Neuron (in vitro differentiated cells): ENCODE results near the gene JADE1.

Experiments used
- H2AFZ ChIP-seq: one replicate; pipeline ENCODE4 v1.6.1; 2013; ENCODE audit warnings: low read depth, mild to moderate bottlenecking, inconsistent platforms, low read length, moderate library complexity
- H3K27me3 ChIP-seq: one replicate; pipeline ENCODE4 v1.6.1; 2013; ENCODE audit warnings: low read length; ENCODE audit not compliant: insufficient read depth
- H3K36me3 ChIP-seq: one replicate; pipeline ENCODE4 v1.6.1; 2013; ENCODE audit warnings: low read length; ENCODE audit not compliant: insufficient read depth
- H3K4me1 ChIP-seq: one replicate; pipeline ENCODE4 v1.6.1; 2013; ENCODE audit warnings: low read length; ENCODE audit not compliant: insufficient read depth
- H3K4me3 ChIP-seq: 2 replicates; pipeline ENCODE4 v1.5.1; 2013; ENCODE audit warnings: mild to moderate bottlenecking, low read length, moderate library complexity
- H3K9me3 ChIP-seq: one replicate; pipeline ENCODE4 v1.6.1; 2013; ENCODE audit warnings: low read length

Gene JADE1

DNA sequence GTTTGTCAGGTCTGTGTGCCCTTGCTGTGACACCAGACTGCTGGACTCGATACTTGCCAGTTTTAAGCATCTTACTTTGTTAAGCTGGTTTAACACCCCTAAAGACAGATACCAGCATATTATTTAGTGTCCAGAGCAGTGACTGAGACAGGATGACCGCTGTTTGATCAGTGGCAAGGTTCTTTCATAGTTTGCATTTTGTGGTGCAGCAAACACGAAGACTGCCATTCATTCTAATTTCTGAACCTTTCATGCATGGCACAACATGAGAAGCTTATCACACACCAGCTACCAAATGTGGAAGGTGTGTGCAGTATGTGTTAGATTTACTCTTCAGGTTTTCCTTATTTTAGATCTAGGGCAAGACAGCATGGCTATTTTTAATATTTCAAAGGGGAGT lies 28.2 kb downstream of the JADE1 start:
- Histone ChIP-seq H3K36me3 (peaks cover 50% of the 10 kb centered on the region), H3K4me3 (no peak overlapping the region), H3K27me3 (no peaks in the 10 kb centered on the region), H3K4me1 (no peaks in the 10 kb centered on the region), H3K9me3 (no peaks in the 10 kb centered on the region), H2AFZ (no peak overlapping the region)

- Histone ChIP-seq H3K36me3 (peaks cover 52% of the 10 kb centered on the region), H3K27me3 (no peaks in the 10 kb centered on the region), H3K4me3 (no peak overlapping the region), H3K4me1 (no peaks in the 10 kb centered on the region), H2AFZ (no peak overlapping the region), H3K9me3 (no peaks in the 10 kb centered on the region)
Observed at GRCh38 chr4:128840711-128841318, 31.3 kb downstream of the JADE1 start.

- no peaks in the 10 kb centered on the region for H3K9me3 ChIP-seq
- no peak overlapping the region for H2AFZ ChIP-seq
- H3K4me1 ChIP-seq, result no peaks in the 10 kb centered on the region
- no peak overlapping the region for H3K4me3 ChIP-seq
- H3K36me3 ChIP-seq, result peaks cover 54% of the 10 kb centered on the region
- no peaks in the 10 kb centered on the region for H3K27me3 ChIP-seq
Observed at GRCh38 chr4:128841402-128841801, 31.9 kb downstream of the JADE1 start.

DNA sequence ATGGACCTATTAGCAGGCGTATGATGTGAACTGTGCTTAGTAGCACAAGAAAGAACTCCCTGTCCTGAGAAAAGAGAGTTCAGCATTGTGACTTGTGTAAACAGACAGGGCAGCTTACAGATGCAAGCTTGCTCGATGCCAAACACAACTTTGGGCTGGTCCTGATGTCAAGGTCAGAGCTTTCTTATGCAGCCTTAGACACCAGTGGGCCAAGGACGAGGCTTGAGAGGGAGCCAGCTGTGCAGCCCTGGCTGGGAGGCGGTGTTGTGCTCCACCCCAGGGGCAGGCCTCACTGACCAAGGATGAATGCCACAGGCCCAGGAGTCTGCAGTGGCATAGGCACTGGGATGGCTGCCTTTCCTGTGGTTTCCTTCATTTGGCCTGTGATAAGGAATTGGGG lies 35.4 kb downstream of the JADE1 start:
- Histone ChIP-seq H3K4me3 (no peak overlapping the region), H3K27me3 (no peaks in the 10 kb centered on the region), H2AFZ (no peak overlapping the region), H3K9me3 (no peaks in the 10 kb centered on the region), H3K36me3 (peaks cover 71% of the 10 kb centered on the region), H3K4me1 (no peaks in the 10 kb centered on the region)

DNA sequence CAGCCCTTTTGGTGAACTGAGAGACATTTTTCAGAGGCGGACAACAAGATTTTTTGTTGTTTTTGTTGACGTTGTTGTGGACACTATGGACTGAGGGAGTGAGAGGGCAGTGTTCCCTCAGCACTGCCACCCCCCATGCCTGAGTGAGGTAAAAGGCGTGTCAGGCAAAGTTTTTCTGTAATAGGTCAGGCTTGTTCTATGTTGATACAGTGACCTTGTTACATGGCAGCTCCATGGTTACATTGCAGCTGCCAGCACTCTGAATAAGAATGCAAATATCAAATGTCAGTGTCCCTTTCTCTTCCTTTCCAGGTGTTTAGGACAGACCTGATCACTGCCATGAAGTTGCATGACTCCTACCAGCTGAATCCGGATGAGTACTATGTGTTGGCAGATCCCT lies 36.6 kb downstream of the JADE1 start:
- Histone ChIP-seq H2AFZ (no peak overlapping the region), H3K4me3 (no peak overlapping the region), H3K9me3 (no peaks in the 10 kb centered on the region), H3K36me3 (peaks cover 80% of the 10 kb centered on the region), H3K4me1 (no peaks in the 10 kb centered on the region), H3K27me3 (no peaks in the 10 kb centered on the region)

DNA sequence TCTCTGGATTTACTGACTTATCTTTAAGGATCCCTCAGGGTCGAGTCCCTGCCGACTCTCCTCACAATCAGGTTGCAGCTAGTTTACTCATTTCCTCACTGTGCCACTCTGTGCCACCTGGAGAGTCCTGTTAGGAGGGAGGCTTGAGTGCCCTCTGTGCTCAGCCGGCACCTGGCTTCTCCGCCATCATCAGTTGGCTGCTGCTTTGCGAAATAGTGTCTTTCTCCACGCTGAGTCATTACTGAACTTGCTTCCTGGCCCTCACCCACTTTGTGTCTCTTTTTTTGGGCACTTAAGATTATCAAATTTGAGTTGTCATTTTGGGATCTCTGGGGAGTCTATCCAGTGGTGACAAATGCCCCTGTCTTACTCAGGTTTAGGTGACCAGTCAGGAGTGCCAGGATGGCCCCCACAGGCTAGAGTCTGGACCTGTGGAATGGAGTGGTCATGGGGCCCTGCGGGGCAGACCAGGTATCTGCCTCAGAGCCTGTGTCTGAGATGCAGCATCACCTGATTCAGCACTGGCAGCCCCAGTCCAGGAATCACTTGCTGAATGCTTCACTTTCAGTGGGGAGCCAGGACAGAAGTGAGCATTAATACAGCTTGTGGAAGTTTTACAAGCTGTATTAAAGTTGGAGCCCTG lies 37.7 kb downstream of the JADE1 start:
- Histone ChIP-seq H3K27me3 (no peaks in the 10 kb centered on the region), H3K4me3 (no peak overlapping the region), H3K4me1 (no peaks in the 10 kb centered on the region), H3K36me3 (peaks cover 86% of the 10 kb centered on the region), H2AFZ (no peak overlapping the region), H3K9me3 (no peaks in the 10 kb centered on the region)

GRCh38 chr4:128848461-128848860 lies 39.0 kb downstream of the JADE1 start:
- Histone ChIP-seq H3K4me3 (no peak overlapping the region), H3K27me3 (no peaks in the 10 kb centered on the region), H2AFZ (no peak overlapping the region), H3K36me3 (peaks cover 88% of the 10 kb centered on the region), H3K9me3 (no peaks in the 10 kb centered on the region), H3K4me1 (no peaks in the 10 kb centered on the region)

DNA sequence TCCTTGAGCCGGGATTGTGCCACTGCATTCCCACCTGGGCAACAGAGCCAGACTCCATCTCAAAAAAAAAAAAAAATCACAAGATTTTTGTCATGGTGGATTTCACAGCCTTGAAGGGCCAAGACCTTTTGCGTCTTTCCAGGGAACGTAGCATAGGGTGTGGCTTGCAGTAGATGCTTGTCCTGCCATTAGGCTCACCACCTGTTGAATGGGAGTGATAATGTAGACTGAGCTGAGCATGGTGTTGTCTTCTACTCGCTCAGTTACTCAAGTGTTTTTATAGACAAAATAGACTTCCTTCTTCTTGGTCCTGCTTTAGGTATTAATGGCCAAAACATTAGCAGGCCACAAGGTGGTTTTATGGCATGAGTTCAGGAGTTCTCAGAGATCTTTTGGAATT lies 40.8 kb downstream of the JADE1 start:
- Histone ChIP-seq H3K36me3 (peaks cover 88% of the 10 kb centered on the region), H3K9me3 (no peaks in the 10 kb centered on the region), H3K4me1 (no peaks in the 10 kb centered on the region), H3K4me3 (no peak overlapping the region), H3K27me3 (no peaks in the 10 kb centered on the region), H2AFZ (no peak overlapping the region)

GRCh38 chr4:128853741-128854140 lies 44.2 kb downstream of the JADE1 start:
- H3K4me1 ChIP-seq, result no peaks in the 10 kb centered on the region
- H3K9me3 ChIP-seq, result no peaks in the 10 kb centered on the region
- H3K27me3 ChIP-seq, result no peaks in the 10 kb centered on the region
- no peak overlapping the region for H2AFZ ChIP-seq
- no peak overlapping the region for H3K4me3 ChIP-seq
- H3K36me3 ChIP-seq, result peaks cover 91% of the 10 kb centered on the region

GRCh38 chr4:128854433-128854832 lies 44.9 kb downstream of the JADE1 start:
- H3K9me3 ChIP-seq, result no peaks in the 10 kb centered on the region
- no peaks in the 10 kb centered on the region for H3K27me3 ChIP-seq
- no peak overlapping the region for H3K4me3 ChIP-seq
- H3K4me1 ChIP-seq, result no peaks in the 10 kb centered on the region
- H3K36me3 ChIP-seq, result peaks cover 89% of the 10 kb centered on the region
- H2AFZ ChIP-seq, result no peak overlapping the region

GRCh38 chr4:128855621-128856020 lies 46.1 kb downstream of the JADE1 start:
- H3K36me3 ChIP-seq, result peaks cover 91% of the 10 kb centered on the region

GRCh38 chr4:128856246-128856645 lies 46.7 kb downstream of the JADE1 start:
- peaks cover 92% of the 10 kb centered on the region for H3K36me3 ChIP-seq
- H3K4me1 ChIP-seq, result no peaks in the 10 kb centered on the region
- no peak overlapping the region for H3K4me3 ChIP-seq
- H2AFZ ChIP-seq, result no peak overlapping the region
- H3K27me3 ChIP-seq, result no peaks in the 10 kb centered on the region
- H3K9me3 ChIP-seq, result no peaks in the 10 kb centered on the region

More at GRCh38 chr4:128855621-128856020, 46.1 kb downstream of the JADE1 start:
- no peak overlapping the region for H3K4me3 ChIP-seq
- no peaks in the 10 kb centered on the region for H3K9me3 ChIP-seq
- no peaks in the 10 kb centered on the region for H3K27me3 ChIP-seq
- no peak overlapping the region for H2AFZ ChIP-seq
- no peaks in the 10 kb centered on the region for H3K4me1 ChIP-seq

- H3K27me3 ChIP-seq, result no peaks in the 10 kb centered on the region
- no peaks in the 10 kb centered on the region for H3K4me1 ChIP-seq
- H3K36me3 ChIP-seq, result peaks cover 81% of the 10 kb centered on the region
- H2AFZ ChIP-seq, result no peak overlapping the region
- no peak overlapping the region for H3K4me3 ChIP-seq
- no peaks in the 10 kb centered on the region for H3K9me3 ChIP-seq
Observed at GRCh38 chr4:128858879-128859671, 49.6 kb downstream of the JADE1 start.
